Muscle of back (tissue), 11 donors: ENCODE data around the gene TTBK1. TPM values are rescaled to one million over a fixed set of nuclear protein-coding genes. Genes with fewer than 3 reads are reported as not detected.
A peak's percentile ranks its signal among the peaks of the same experiment; 100 is the strongest.

ENCODE experiments used
- DNase-seq, 3 donors: peaks; one replicate each; pipeline versions ENCODE4 v3.0.0 to v3.0.0-alpha.2; 2013
- polyA plus RNA-seq, 10 donors: library from polyadenylated mRNA; unstranded; fragments of 120-200 nt; gene quantifications; one replicate each; pipeline ENCODE4 v1.2.1, GENCODE V29; 2013; ENCODE audit not compliant: insufficient read length in 10 of 10

TTBK1 gene
- polyA plus RNA-seq, 10 donors, result 0.03 to 0.07 (median 0.05) TPM; not detected in 1

GRCh38 chr6:43269273-43270007, 26.2 kb downstream of the TTBK1 start:
- DNase-seq, result peak in 1 of 3 donors; percentile 45

- no peak for DNase-seq
These were observed 28.0 kb downstream of the TTBK1 start for GRCh38 chr6:43271103-43271815.

- no peak for DNase-seq
These were observed 28.7 kb downstream of the TTBK1 start for GRCh38 chr6:43271944-43272343.

GRCh38 chr6:43273707-43274106, 30.4 kb downstream of the TTBK1 start:
- DNase-seq, result no peak

GRCh38 chr6:43274127-43274915, 31.0 kb downstream of the TTBK1 start:
- no peak for DNase-seq

GRCh38 chr6:43274916-43275597, 31.8 kb downstream of the TTBK1 start:
- DNase-seq, result peak in 1 of 3 donors; percentile 37

- peak in 1 of 3 donors; percentile 59 for DNase-seq
These were observed 32.7 kb downstream of the TTBK1 start for GRCh38 chr6:43275801-43276576.

- no peak for DNase-seq
These were observed 33.5 kb downstream of the TTBK1 start for GRCh38 chr6:43276577-43277305.

GRCh38 chr6:43277306-43277642, 34.0 kb downstream of the TTBK1 start:
- no peak for DNase-seq

- no peak for DNase-seq
These were observed 34.6 kb downstream of the TTBK1 start for GRCh38 chr6:43277643-43278523.

GRCh38 chr6:43278524-43279078, 35.3 kb downstream of the TTBK1 start:
- DNase-seq, result peak in 1 of 3 donors; percentile 30

- DNase-seq, result no peak
These were observed 37.0 kb downstream of the TTBK1 start for GRCh38 chr6:43280234-43280633.

GRCh38 chr6:43282060-43282459, 38.8 kb downstream of the TTBK1 start:
- DNase-seq, result no peak

GRCh38 chr6:43282636-43283513, 39.6 kb downstream of the TTBK1 start:
- DNase-seq, result no peak

GRCh38 chr6:43283514-43283901, 40.2 kb downstream of the TTBK1 start:
- no peak for DNase-seq

GRCh38 chr6:43283905-43284304, 40.6 kb downstream of the TTBK1 start:
- no peak for DNase-seq

GRCh38 chr6:43284991-43285781, 41.9 kb downstream of the TTBK1 start:
- peak in 1 of 3 donors; percentile 66 for DNase-seq
